ENCODE data around the gene TNFAIP2.

DNA sequence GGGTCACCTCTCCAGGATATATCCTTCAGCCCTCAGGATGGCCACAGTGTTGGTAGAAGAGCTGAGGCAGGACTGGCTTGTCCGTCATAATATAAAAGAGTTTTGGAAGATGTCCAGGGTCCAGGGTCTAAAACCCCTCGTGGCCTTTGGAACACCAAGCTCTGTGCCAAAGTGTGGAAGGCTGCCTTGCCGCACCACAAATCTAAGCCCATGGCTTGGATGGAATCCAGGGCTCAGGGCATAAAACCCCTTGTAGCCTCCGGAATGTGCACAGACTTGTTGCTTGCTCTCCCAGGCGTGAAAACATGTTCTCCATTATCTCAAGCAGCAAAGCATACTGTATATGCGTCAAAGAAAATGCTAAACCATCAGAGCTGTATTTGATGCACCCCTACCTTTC lies 46.7 kb downstream of the TNFAIP2 start:
- TF ChIP-seq CTCF (IDR thresholded peaks at IDR 0.05) = no peak
- no peak for TF ChIP-seq POLR2A (IDR thresholded peaks at IDR 0.05)

Data from testis (tissue), 2 donors.